ENCODE measurements around the gene NODAL. TPM values are rescaled to one million over a fixed set of nuclear protein-coding genes. Genes with fewer than 3 reads are reported as not detected.
A peak's percentile ranks its signal among the peaks of the same experiment; 100 is the strongest.

NODAL gene
- total RNA-seq, 1 donor from 2014 or later: not detected

- Mint-ChIP-seq H3K27ac (ENCODE audit: unreplicated experiment) (no peak overlapping the region), H3K27me3 (ENCODE audit: unreplicated experiment) (peaks cover 11% of the 10 kb centered on the region)
- DNase-seq (ENCODE audit: extremely low spot score, unreplicated experiment): peak; percentile 88
Measured at GRCh38 chr10:70458329-70459060, 17.0 kb upstream of the NODAL start.

GRCh38 chr10:70457759-70458305 is 16.4 kb upstream of the NODAL start:
- H3K4me1 Mint-ChIP-seq (ENCODE audit: unreplicated experiment): peaks cover 14% of the 10 kb centered on the region
- no peak for DNase-seq (ENCODE audit: extremely low spot score, unreplicated experiment)
- no peaks in the 10 kb centered on the region for H3K36me3 Mint-ChIP-seq (ENCODE audit: unreplicated experiment)
- no peak overlapping the region for H3K4me3 Mint-ChIP-seq (ENCODE audit: unreplicated experiment)
- no peak overlapping the region for H3K27ac Mint-ChIP-seq (ENCODE audit: unreplicated experiment)
- H3K27me3 Mint-ChIP-seq (ENCODE audit: unreplicated experiment): peaks cover 11% of the 10 kb centered on the region
- H3K9me3 Mint-ChIP-seq (ENCODE audit: unreplicated experiment): no peaks in the 10 kb centered on the region
- TF ChIP-seq CTCF (IDR thresholded peaks at IDR 0.05): no peak

More at GRCh38 chr10:70458329-70459060, 17.0 kb upstream of the NODAL start:
- H3K4me3 Mint-ChIP-seq (ENCODE audit: unreplicated experiment): no peak overlapping the region
- peaks cover 17% of the 10 kb centered on the region for H3K4me1 Mint-ChIP-seq (ENCODE audit: unreplicated experiment)
- H3K9me3 Mint-ChIP-seq (ENCODE audit: unreplicated experiment): no peaks in the 10 kb centered on the region
- TF ChIP-seq CTCF (IDR thresholded peaks at IDR 0.05): no peak
- H3K36me3 Mint-ChIP-seq (ENCODE audit: unreplicated experiment): no peaks in the 10 kb centered on the region

GRCh38 chr10:70456164-70456563 is 14.7 kb upstream of the NODAL start:
- Mint-ChIP-seq H3K36me3 (ENCODE audit: unreplicated experiment) (no peaks in the 10 kb centered on the region), H3K27me3 (ENCODE audit: unreplicated experiment) (peaks cover 11% of the 10 kb centered on the region), H3K27ac (ENCODE audit: unreplicated experiment) (no peak overlapping the region), H3K4me3 (ENCODE audit: unreplicated experiment) (no peak overlapping the region), H3K9me3 (ENCODE audit: unreplicated experiment) (no peaks in the 10 kb centered on the region), H3K4me1 (ENCODE audit: unreplicated experiment) (peaks cover 6% of the 10 kb centered on the region)
- no peak for DNase-seq (ENCODE audit: extremely low spot score, unreplicated experiment)
- no peak for TF ChIP-seq CTCF (IDR thresholded peaks at IDR 0.05)

GRCh38 chr10:70455213-70455630 is 13.7 kb upstream of the NODAL start:
- H3K27ac Mint-ChIP-seq (ENCODE audit: unreplicated experiment): no peak overlapping the region
- H3K4me3 Mint-ChIP-seq (ENCODE audit: unreplicated experiment): no peak overlapping the region
- H3K27me3 Mint-ChIP-seq (ENCODE audit: unreplicated experiment): peaks cover 11% of the 10 kb centered on the region

More at GRCh38 chr10:70455213-70455630, 13.7 kb upstream of the NODAL start:
- Mint-ChIP-seq H3K4me1 (ENCODE audit: unreplicated experiment) (peaks cover 9% of the 10 kb centered on the region), H3K9me3 (ENCODE audit: unreplicated experiment) (no peaks in the 10 kb centered on the region), H3K36me3 (ENCODE audit: unreplicated experiment) (no peaks in the 10 kb centered on the region)
- TF ChIP-seq CTCF (IDR thresholded peaks at IDR 0.05): no peak
- DNase-seq (ENCODE audit: extremely low spot score, unreplicated experiment): no peak
